HepG2 (cell line): ENCODE results near the gene LPCAT4. TPM values are rescaled to one million over a fixed set of nuclear protein-coding genes. Genes with fewer than 3 reads are reported as not detected.
A peak's percentile ranks its signal among the peaks of the same experiment; 100 is the strongest.

Experiments
- ARID4A ChIP-seq: sonication (generic); formaldehyde crosslinking; IDR thresholded peaks from 2 replicates; pipeline ENCODE4 v1.5.0; 2020; ENCODE audit warnings: mild to moderate bottlenecking, missing genetic modification reagents, borderline replicate concordance
- JDP2 ChIP-seq: sonication (generic); formaldehyde crosslinking; IDR thresholded peaks from 2 replicates; pipeline ENCODE4 v1.8.1; 2022; ENCODE audit warnings: missing genetic modification reagents, borderline replicate concordance
- NBN ChIP-seq: fragments of 450-650 bp; conservative IDR thresholded peaks from 2 replicates; pipeline ENCODE4 v1.6.1; 2017
- RAD21 ChIP-seq: fragments of 450-650 bp; formaldehyde crosslinking; IDR thresholded peaks from 2 replicates; pipeline ENCODE4 v1.5.0; 2020; ENCODE audit warnings: mild to moderate bottlenecking
- SRSF4 ChIP-seq: fragments of 200-400 bp; formaldehyde crosslinking; IDR thresholded peaks from one replicate; pipeline ENCODE4 v1.6.1; 2018; ENCODE audit warnings: mild to moderate bottlenecking, low read depth, low read length, moderate library complexity; ENCODE audit not compliant: poor library complexity, severe bottlenecking
- TEF ChIP-seq: sonication (generic); formaldehyde crosslinking; IDR thresholded peaks from 2 replicates; pipeline ENCODE4 v1.5.0; 2020; ENCODE audit warnings: missing genetic modification reagents
- YY1 ChIP-seq: IDR thresholded peaks from 2 replicates; pipeline ENCODE4 v1.6.1; 2011; ENCODE audit warnings: low read length, low read depth, moderate library complexity, mild to moderate bottlenecking; ENCODE audit not compliant: insufficient read depth, insufficient replicate concordance
- ZBTB44 ChIP-seq: sonication (generic); formaldehyde crosslinking; IDR thresholded peaks from 2 replicates; pipeline ENCODE4 v1.4.0; 2020; ENCODE audit warnings: missing genetic modification reagents
- ZMYM3 ChIP-seq: sonication (generic); formaldehyde crosslinking; IDR thresholded peaks from 2 replicates; pipeline ENCODE4 v1.5.1; 2020; ENCODE audit warnings: mild to moderate bottlenecking, missing genetic modification reagents
- ZNF292 ChIP-seq: sonication (generic); formaldehyde crosslinking; IDR thresholded peaks from 2 replicates; pipeline ENCODE4 v1.8.1; 2022; ENCODE audit warnings: mild to moderate bottlenecking, low read depth, missing genetic modification reagents, borderline replicate concordance
- ZNF512 ChIP-seq: sonication (generic); formaldehyde crosslinking; IDR thresholded peaks from 2 replicates; pipeline ENCODE4 v1.4.0; 2020; ENCODE audit warnings: mild to moderate bottlenecking, missing genetic modification reagents
- ZNF652 ChIP-seq: IDR thresholded peaks from 2 replicates; pipeline ENCODE4 v1.6.1; 2016; ENCODE audit warnings: low read depth, borderline replicate concordance
- polyA plus RNA-seq, 8 experiments: library from polyadenylated mRNA; depleted of rRNA in 3 of 8; stranded (reverse) in 7 of 8; unstranded in 1 of 8; fragments of >200 nt; fragmentation: Illumina TruSeq in 4 of 8; extraction: Trizol in 4 of 8; gene quantifications; 2 replicates each; pipeline versions ENCODE4 v1.2.1 to v1.2.3, GENCODE V29; 2011 to 2016; ENCODE audit warnings: low read depth in 4 of 8, missing spikeins in 1 of 8, mixed read lengths in 1 of 8; ENCODE audit not compliant: insufficient read depth in 1 of 8
- total RNA-seq, 5 experiments: library from RNA; depleted of rRNA; stranded (reverse); fragments of >200 nt; fragmentation: Illumina TruSeq; extraction: Trizol; gene quantifications; 2 replicates each; pipeline ENCODE4 v1.2.3, GENCODE V29; 2016; ENCODE audit warnings: low read depth in 1 of 5
- TF ChIP-seq, protein P1 (sequence below): sonication (generic); formaldehyde crosslinking; IDR thresholded peaks from 2 replicates; pipeline ENCODE4 v1.5.1; 2020; ENCODE audit warnings: missing genetic modification reagents, mild to moderate bottlenecking, borderline replicate concordance
- TF ChIP-seq, protein P2 (sequence below): sonication (generic); formaldehyde crosslinking; IDR thresholded peaks from 2 replicates; pipeline ENCODE4 v1.8.1; 2023; ENCODE audit warnings: mild to moderate bottlenecking, inconsistent platforms, moderate library complexity, missing genetic modification reagents, borderline replicate concordance
- TF ChIP-seq, protein P3 (sequence below): sonication (generic); formaldehyde crosslinking; IDR thresholded peaks from 2 replicates; pipeline ENCODE4 v1.5.0; 2020; ENCODE audit warnings: mild to moderate bottlenecking, missing genetic modification reagents

Gene LPCAT4
- total and polyA plus RNA-seq, 2 of the 13 experiments (the other 11 are each of a cell fraction or from before 2014, with no cell fraction given) = 8.1 to 57.1 TPM

DNA sequence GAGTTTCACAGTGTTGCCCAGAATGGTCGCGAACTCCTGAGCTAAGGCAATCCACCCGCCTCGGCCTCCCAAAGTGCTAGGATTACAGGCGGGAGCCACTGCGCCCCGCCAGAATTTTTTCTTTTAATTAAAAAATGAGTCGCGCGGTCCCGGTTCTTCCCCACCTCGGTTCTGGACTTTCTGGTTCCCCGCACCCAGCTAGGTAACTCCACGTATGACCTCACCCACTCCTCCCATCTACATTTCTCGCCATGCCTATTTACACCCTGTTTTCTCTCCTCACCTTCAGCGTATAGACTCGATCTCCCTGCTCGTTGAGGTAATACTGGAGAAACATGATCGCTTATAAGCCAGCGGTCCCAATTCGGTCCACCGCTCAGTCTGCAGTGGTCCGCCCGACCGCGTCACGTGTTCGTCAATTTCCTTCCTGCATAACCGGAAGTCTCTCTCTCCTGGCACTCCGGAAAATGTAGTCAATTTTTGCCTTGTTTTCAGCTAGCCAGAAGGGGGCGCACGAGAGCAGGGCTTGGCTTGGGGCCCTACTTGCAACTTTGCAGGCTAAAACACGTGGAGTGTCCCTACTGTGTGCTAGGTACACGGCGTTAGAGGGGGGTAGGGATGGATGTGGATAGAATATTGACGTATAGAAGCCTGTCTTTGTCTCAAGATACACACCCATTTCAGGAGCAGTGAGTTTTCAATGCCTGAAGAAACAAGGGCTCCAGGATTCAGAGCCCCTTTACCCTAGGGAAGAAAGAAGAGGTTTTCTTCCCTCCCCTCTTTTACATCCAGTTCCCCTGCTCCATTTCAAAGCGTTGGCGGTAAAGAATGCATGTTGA, 24.0 kb downstream of the LPCAT4 start, which contains the start of the genes NOP10 and NUTM1 (continued):
- TF ChIP-seq TEF (CRISPR knock-in tag) = no peak
- peak; percentile 67 for TF ChIP-seq RAD21 (CRISPR knock-in tag)
- TF ChIP-seq, protein P1, sequence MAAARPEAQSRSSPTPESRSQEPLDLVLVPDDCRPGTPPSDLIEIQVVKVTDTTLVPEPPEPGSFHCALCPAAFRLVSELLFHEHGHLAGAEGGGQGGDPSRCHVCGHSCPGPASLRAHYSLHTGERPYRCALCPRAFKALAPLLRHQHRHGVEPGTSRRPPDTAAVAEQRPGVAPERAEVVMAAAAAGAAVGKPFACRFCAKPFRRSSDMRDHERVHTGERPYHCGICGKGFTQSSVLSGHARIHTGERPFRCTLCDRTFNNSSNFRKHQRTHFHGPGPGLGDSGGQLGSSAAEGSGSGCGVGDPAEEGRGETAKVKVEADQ = peak; percentile 34; the same call in 1 of the 2 replicates
- TF ChIP-seq ZNF512 (CRISPR knock-in tag) = no peak
- no peak for TF ChIP-seq ZBTB44 (CRISPR knock-in tag)
- TF ChIP-seq ARID4A = peak; percentile 83
- TF ChIP-seq, protein P2, sequence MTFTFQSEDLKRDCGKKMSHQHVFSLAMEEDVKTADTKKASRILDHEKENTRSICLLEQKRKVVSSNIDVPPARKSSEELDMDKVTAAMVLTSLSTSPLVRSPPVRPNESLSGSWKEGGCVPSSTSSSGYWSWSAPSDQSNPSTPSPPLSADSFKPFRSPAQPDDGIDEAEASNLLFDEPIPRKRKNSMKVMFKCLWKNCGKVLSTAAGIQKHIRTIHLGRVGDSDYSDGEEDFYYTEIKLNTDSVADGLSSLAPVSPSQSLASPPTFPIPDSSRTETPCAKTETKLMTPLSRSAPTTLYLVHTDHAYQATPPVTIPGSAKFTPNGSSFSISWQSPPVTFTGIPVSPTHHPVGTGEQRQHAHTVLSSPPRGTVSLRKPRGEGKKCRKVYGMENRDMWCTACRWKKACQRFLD (CRISPR knock-in tag) = no peak
- TF ChIP-seq YY1 = peak; percentile 62
- TF ChIP-seq ZNF652 (CRISPR knock-in tag) = no peak
- no peak for TF ChIP-seq ZNF292 (CRISPR knock-in tag)
- TF ChIP-seq, protein P3, sequence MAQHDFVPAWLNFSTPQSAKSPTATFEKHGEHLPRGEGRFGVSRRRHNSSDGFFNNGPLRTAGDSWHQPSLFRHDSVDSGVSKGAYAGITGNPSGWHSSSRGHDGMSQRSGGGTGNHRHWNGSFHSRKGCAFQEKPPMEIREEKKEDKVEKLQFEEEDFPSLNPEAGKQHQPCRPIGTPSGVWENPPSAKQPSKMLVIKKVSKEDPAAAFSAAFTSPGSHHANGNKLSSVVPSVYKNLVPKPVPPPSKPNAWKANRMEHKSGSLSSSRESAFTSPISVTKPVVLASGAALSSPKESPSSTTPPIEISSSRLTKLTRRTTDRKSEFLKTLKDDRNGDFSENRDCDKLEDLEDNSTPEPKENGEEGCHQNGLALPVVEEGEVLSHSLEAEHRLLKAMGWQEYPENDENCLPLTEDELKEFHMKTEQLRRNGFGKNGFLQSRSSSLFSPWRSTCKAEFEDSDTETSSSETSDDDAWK (CRISPR knock-in tag) = no peak
- TF ChIP-seq ZMYM3 (CRISPR knock-in tag) = peak; percentile 75; the same call in 1 of the 2 replicates
- no peak; the same call in 1 of the 2 replicates for TF ChIP-seq JDP2 (CRISPR knock-in tag)
- no peak for TF ChIP-seq NBN
- no peak for TF ChIP-seq SRSF4
